Vagina (tissue), 2 donors: ENCODE data around the gene PGK1. TPM values are rescaled to one million over a fixed set of nuclear protein-coding genes. Genes with fewer than 3 reads are reported as not detected.

ENCODE experiments used
- DNase-seq, 2 donors: peaks; one replicate each; pipeline ENCODE4 v3.0.0-alpha.2; 2017; ENCODE audit errors: extremely low spot score in 2 of 2
- H3K27ac ChIP-seq: fragments of 200-600 bp; sonication (generic); one replicate; pipeline ENCODE4 v1.5.1; 2019
- H3K27me3 ChIP-seq: fragments of 200-600 bp; sonication (generic); one replicate; pipeline ENCODE4 v1.5.1; 2019
- H3K36me3 ChIP-seq, 2 donors: fragments of 200-600 bp; sonication (generic); one replicate each; pipeline ENCODE4 v1.5.1; 2017 to 2019
- H3K4me1 ChIP-seq: fragments of 200-600 bp; sonication (generic); one replicate; pipeline ENCODE4 v1.5.1; 2019
- H3K4me3 ChIP-seq, 2 donors: fragments of 200-600 bp; sonication (generic); 1 replicate in 1 of 2; 2 replicates in 1 of 2; pipeline ENCODE4 v1.5.1; 2016 to 2019
- H3K9me3 ChIP-seq: fragments of 200-600 bp; sonication (generic); one replicate; pipeline ENCODE4 v1.5.1; 2019
- CTCF ChIP-seq, 3 experiments: fragments of 450-650 bp in 2 of 3; fragments of 200-600 bp in 1 of 3; sonication (generic) in 1 of 3; IDR thresholded peaks; one replicate each; pipeline ENCODE4 v1.5.1; 2017 to 2019; ENCODE audit warnings: antibody characterized with exemption in 3 of 3, mild to moderate bottlenecking in 2 of 3, moderate library complexity in 2 of 3
- POLR2A ChIP-seq, 2 donors: fragments of 450-650 bp; IDR thresholded peaks; one replicate each; pipeline ENCODE4 v1.6.1; 2017; ENCODE audit warnings: antibody characterized with exemption in 2 of 2, mild to moderate bottlenecking in 2 of 2, moderate library complexity in 2 of 2
- POLR2AphosphoS5 ChIP-seq, 2 donors: sonication (generic); formaldehyde crosslinking; IDR thresholded peaks; one replicate each; pipeline ENCODE4 v1.9.0; 2017; ENCODE audit warnings: antibody characterized with exemption in 2 of 2, mild to moderate bottlenecking in 2 of 2, low read depth in 1 of 2; ENCODE audit not compliant: insufficient read depth in 1 of 2
- intact Hi-C: fragments of 100-400 bp; cut with DNase I; formaldehyde crosslinking; loops from one replicate; pipeline ENCODE4 v1.15.1; 2023
- total RNA-seq: library from RNA; depleted of rRNA; stranded (reverse); fragments of >200 nt; gene quantifications from one replicate; pipeline ENCODE4 v1.2.3, GENCODE V29; 2016

Gene PGK1
- total RNA-seq, 1 donor from 2014 or later, result 135 TPM

GRCh38 chrX:78129714-78130113, 25.7 kb downstream of the PGK1 start:
- no peak for TF ChIP-seq POLR2A (IDR thresholded peaks at IDR 0.05)
- TF ChIP-seq POLR2AphosphoS5 (IDR thresholded peaks at IDR 0.05; ENCODE audit: insufficient read depth in 1 of 2, low read depth in 1 of 2), result no peak
- TF ChIP-seq CTCF (IDR thresholded peaks at IDR 0.05), result no peak
- no peak for DNase-seq
- Histone ChIP-seq H3K4me3 (no peak overlapping the region), H3K36me3 (peaks cover 0 to 16% of the 10 kb centered on the region in 2 donors), H3K27ac (no peak overlapping the region), H3K9me3 (no peaks in the 10 kb centered on the region), H3K4me1 (no peaks in the 10 kb centered on the region), H3K27me3 (no peaks in the 10 kb centered on the region)
- intact Hi-C loops, result no loop called here

GRCh38 chrX:78130396-78130795, 26.3 kb downstream of the PGK1 start:
- Histone ChIP-seq H3K4me1 (no peaks in the 10 kb centered on the region), H3K36me3 (peaks cover 0 to 9% of the 10 kb centered on the region in 2 donors), H3K27ac (no peak overlapping the region), H3K27me3 (no peaks in the 10 kb centered on the region), H3K4me3 (no peak overlapping the region), H3K9me3 (no peaks in the 10 kb centered on the region)
- intact Hi-C loops, result no loop called here
- no peak for TF ChIP-seq POLR2A (IDR thresholded peaks at IDR 0.05)
- TF ChIP-seq POLR2AphosphoS5 (IDR thresholded peaks at IDR 0.05; ENCODE audit: insufficient read depth in 1 of 2, low read depth in 1 of 2), result no peak
- no peak for TF ChIP-seq CTCF (IDR thresholded peaks at IDR 0.05)
- DNase-seq, result no peak

- TF ChIP-seq CTCF (IDR thresholded peaks at IDR 0.05) (no peak), POLR2AphosphoS5 (IDR thresholded peaks at IDR 0.05; ENCODE audit: insufficient read depth in 1 of 2, low read depth in 1 of 2) (no peak), POLR2A (IDR thresholded peaks at IDR 0.05) (no peak)
- DNase-seq, result no peak
- Histone ChIP-seq H3K36me3 (peaks cover 0 to 7% of the 10 kb centered on the region in 2 donors), H3K4me3 (no peak overlapping the region), H3K4me1 (no peaks in the 10 kb centered on the region), H3K27me3 (no peaks in the 10 kb centered on the region), H3K9me3 (no peaks in the 10 kb centered on the region), H3K27ac (no peak overlapping the region)
- intact Hi-C loops, result no loop called here
Measured at GRCh38 chrX:78131117-78131516, 27.1 kb downstream of the PGK1 start.

GRCh38 chrX:78133238-78133960, 29.4 kb downstream of the PGK1 start:
- no peak for TF ChIP-seq CTCF (IDR thresholded peaks at IDR 0.05)
- TF ChIP-seq POLR2A (IDR thresholded peaks at IDR 0.05), result no peak
- no peak for TF ChIP-seq POLR2AphosphoS5 (IDR thresholded peaks at IDR 0.05; ENCODE audit: insufficient read depth in 1 of 2, low read depth in 1 of 2)
- intact Hi-C loops, result no loop called here
- no peaks in the 10 kb centered on the region for H3K4me1 ChIP-seq
- no peaks in the 10 kb centered on the region for H3K36me3 ChIP-seq
- no peaks in the 10 kb centered on the region for H3K27me3 ChIP-seq
- no peak overlapping the region for H3K4me3 ChIP-seq
- no peak overlapping the region for H3K27ac ChIP-seq
- no peaks in the 10 kb centered on the region for H3K9me3 ChIP-seq
- DNase-seq, result no peak
